WTC11 (cell line): ENCODE results near the gene LOXL1. TPM values are rescaled to one million over a fixed set of nuclear protein-coding genes. Genes with fewer than 3 reads are reported as not detected.

Experiments
- ATAC-seq: fragments of 200-7000 bp; cut with Tn5 transposase; 2 replicates; pipeline ENCODE4 v1.10.0; 2021; ENCODE audit warnings: mild to moderate bottlenecking, moderate library complexity
- CTCF ChIA-PET: fragments of 300-600 bp; sonication (Branson Sonifier 250); formaldehyde crosslinking; loops from one replicate; lab custom pipeline; 2021; ENCODE audit warnings: antibody characterized with exemption; lab: Charles Lee
- POLR2A ChIA-PET: fragments of 350-600 bp; sonication (Branson Sonifier 250); formaldehyde crosslinking; loops from one replicate; lab custom pipeline; 2021; ENCODE audit warnings: antibody characterized with exemption; lab: Charles Lee
- DNase-seq: peaks from one replicate; pipeline ENCODE4 v3.0.0; 2021; ENCODE audit warnings: low spot score
- H3K27ac Mint-ChIP-seq: 2 replicates; pipeline ENCODE4 v1.8.0; 2021; ENCODE audit warnings: mixed read lengths
- H3K27me3 Mint-ChIP-seq: 2 replicates; pipeline ENCODE4 v1.8.0; 2021; ENCODE audit warnings: low read depth, mild to moderate bottlenecking, moderate library complexity, mixed read lengths
- H3K36me3 Mint-ChIP-seq: 2 replicates; pipeline ENCODE4 v1.8.0; 2021; ENCODE audit warnings: mixed read lengths
- H3K4me1 Mint-ChIP-seq: 2 replicates; pipeline ENCODE4 v1.8.0; 2022; ENCODE audit warnings: mixed read lengths
- H3K4me3 Mint-ChIP-seq: 2 replicates; pipeline ENCODE4 v1.8.0; 2021; ENCODE audit warnings: mild to moderate bottlenecking, moderate library complexity, mixed read lengths
- H3K9me3 Mint-ChIP-seq: 2 replicates; pipeline ENCODE4 v1.8.0; 2021; ENCODE audit warnings: mixed read lengths
- CREB1 ChIP-seq: sonication (generic); formaldehyde crosslinking; IDR thresholded peaks from 2 replicates; pipeline ENCODE4 v1.8.0; 2023; ENCODE audit warnings: mild to moderate bottlenecking, missing genetic modification reagents
- GABPB1 ChIP-seq: sonication (generic); formaldehyde crosslinking; IDR thresholded peaks from 2 replicates; pipeline ENCODE4 v1.8.1; 2023; ENCODE audit warnings: mild to moderate bottlenecking, missing genetic modification reagents
- IRF1 ChIP-seq: sonication (generic); formaldehyde crosslinking; IDR thresholded peaks from 2 replicates; pipeline ENCODE4 v1.8.0; 2023; ENCODE audit warnings: missing genetic modification reagents
- IRF2 ChIP-seq: sonication (generic); formaldehyde crosslinking; IDR thresholded peaks from 2 replicates; pipeline ENCODE4 v1.8.0; 2022; ENCODE audit warnings: low read depth, missing genetic modification reagents, borderline replicate concordance
- MXD4 ChIP-seq: fragments of 250-450 bp; sonication (Bioruptor Pico); IDR thresholded peaks from 2 replicates; pipeline ENCODE4 v1.8.0; 2021; ENCODE audit warnings: mild to moderate bottlenecking, moderate library complexity, borderline replicate concordance
- NFYB ChIP-seq: sonication (generic); formaldehyde crosslinking; conservative IDR thresholded peaks from 2 replicates; pipeline ENCODE4 v1.8.0; 2022; ENCODE audit warnings: low read depth, missing genetic modification reagents
- SMAD4 ChIP-seq: sonication (generic); formaldehyde crosslinking; IDR thresholded peaks from 2 replicates; pipeline ENCODE4 v1.8.0; 2022; ENCODE audit warnings: mild to moderate bottlenecking, missing genetic modification reagents
- SOX15 ChIP-seq: fragments of 250-450 bp; sonication (Bioruptor Pico); IDR thresholded peaks from 2 replicates; pipeline ENCODE4 v1.9.0; 2021; ENCODE audit warnings: mild to moderate bottlenecking
- TCF7 ChIP-seq: sonication (generic); formaldehyde crosslinking; IDR thresholded peaks from 2 replicates; pipeline ENCODE4 v1.8.0; 2022; ENCODE audit warnings: mild to moderate bottlenecking, low read depth, missing genetic modification reagents, moderate library complexity
- TEAD4 ChIP-seq: sonication (generic); formaldehyde crosslinking; IDR thresholded peaks from 2 replicates; pipeline ENCODE4 v1.8.0; 2022; ENCODE audit warnings: mild to moderate bottlenecking, missing genetic modification reagents
- ZMAT4 ChIP-seq: fragments of 250-450 bp; sonication (Bioruptor Pico); IDR thresholded peaks from 2 replicates; pipeline ENCODE4 v1.9.0; 2021; ENCODE audit warnings: mild to moderate bottlenecking
- ZNF121 ChIP-seq: sonication (generic); formaldehyde crosslinking; IDR thresholded peaks from 2 replicates; pipeline ENCODE4 v1.8.0; 2023; ENCODE audit warnings: missing genetic modification reagents
- ZNF317 ChIP-seq: sonication (generic); formaldehyde crosslinking; IDR thresholded peaks from 2 replicates; pipeline ENCODE4 v1.8.1; 2023; ENCODE audit warnings: low read depth, mild to moderate bottlenecking, moderate library complexity, missing genetic modification reagents, borderline replicate concordance
- ZNF423 ChIP-seq: fragments of 250-450 bp; sonication (Bioruptor Pico); IDR thresholded peaks from 2 replicates; pipeline ENCODE4 v2.1.2; 2022; ENCODE audit warnings: mild to moderate bottlenecking, moderate library complexity
- ZNF425 ChIP-seq: fragments of 250-450 bp; sonication (Bioruptor Pico); conservative IDR thresholded peaks from 2 replicates; pipeline ENCODE4 v1.9.0; 2021; ENCODE audit warnings: mild to moderate bottlenecking
- total RNA-seq: library from RNA; stranded (reverse); gene quantifications from 3 replicates; pipeline ENCODE4 v1.2.3, GENCODE V29; 2021
- TF ChIP-seq, protein P1 (sequence below): sonication (generic); formaldehyde crosslinking; IDR thresholded peaks from 2 replicates; pipeline ENCODE4 v1.8.0; 2023; ENCODE audit warnings: missing genetic modification reagents, mild to moderate bottlenecking, borderline replicate concordance

LOXL1 gene
- total RNA-seq, 1 experiment from 2014 or later: 10.6 TPM

- H3K4me1 Mint-ChIP-seq: peaks cover 65% of the 10 kb centered on the region
- H3K36me3 Mint-ChIP-seq: no peaks in the 10 kb centered on the region
- no peak for ATAC-seq
- DNase-seq: no peak
- ChIA-PET POLR2A (no interaction called here), CTCF (interaction anchor here (1.0 to 5.2 kb wide), 7 partner anchors 11 to 220 kb away, joined by 4 to 43 read pairs (median 11); partner anchors contain the start of gene TBC1D21)
- H3K4me3 Mint-ChIP-seq: peak overlapping the region; percentile 16; the same call in 1 of the 2 replicates
- peaks cover 11% of the 10 kb centered on the region for H3K27me3 Mint-ChIP-seq
- TF ChIP-seq, protein P1, sequence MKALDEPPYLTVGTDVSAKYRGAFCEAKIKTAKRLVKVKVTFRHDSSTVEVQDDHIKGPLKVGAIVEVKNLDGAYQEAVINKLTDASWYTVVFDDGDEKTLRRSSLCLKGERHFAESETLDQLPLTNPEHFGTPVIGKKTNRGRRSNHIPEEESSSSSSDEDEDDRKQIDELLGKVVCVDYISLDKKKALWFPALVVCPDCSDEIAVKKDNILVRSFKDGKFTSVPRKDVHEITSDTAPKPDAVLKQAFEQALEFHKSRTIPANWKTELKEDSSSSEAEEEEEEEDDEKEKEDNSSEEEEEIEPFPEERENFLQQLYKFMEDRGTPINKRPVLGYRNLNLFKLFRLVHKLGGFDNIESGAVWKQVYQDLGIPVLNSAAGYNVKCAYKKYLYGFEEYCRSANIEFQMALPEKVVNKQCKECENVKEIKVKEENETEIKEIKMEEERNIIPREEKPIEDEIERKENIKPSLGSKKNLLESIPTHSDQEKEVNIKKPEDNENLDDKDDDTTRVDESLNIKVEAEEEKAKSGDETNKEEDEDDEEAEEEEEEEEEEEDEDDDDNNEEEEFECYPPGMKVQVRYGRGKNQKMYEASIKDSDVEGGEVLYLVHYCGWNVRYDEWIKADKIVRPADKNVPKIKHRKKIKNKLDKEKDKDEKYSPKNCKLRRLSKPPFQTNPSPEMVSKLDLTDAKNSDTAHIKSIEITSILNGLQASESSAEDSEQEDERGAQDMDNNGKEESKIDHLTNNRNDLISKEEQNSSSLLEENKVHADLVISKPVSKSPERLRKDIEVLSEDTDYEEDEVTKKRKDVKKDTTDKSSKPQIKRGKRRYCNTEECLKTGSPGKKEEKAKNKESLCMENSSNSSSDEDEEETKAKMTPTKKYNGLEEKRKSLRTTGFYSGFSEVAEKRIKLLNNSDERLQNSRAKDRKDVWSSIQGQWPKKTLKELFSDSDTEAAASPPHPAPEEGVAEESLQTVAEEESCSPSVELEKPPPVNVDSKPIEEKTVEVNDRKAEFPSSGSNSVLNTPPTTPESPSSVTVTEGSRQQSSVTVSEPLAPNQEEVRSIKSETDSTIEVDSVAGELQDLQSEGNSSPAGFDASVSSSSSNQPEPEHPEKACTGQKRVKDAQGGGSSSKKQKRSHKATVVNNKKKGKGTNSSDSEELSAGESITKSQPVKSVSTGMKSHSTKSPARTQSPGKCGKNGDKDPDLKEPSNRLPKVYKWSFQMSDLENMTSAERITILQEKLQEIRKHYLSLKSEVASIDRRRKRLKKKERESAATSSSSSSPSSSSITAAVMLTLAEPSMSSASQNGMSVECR (CRISPR knock-in tag): no peak
- TF ChIP-seq SOX15 (CRISPR knock-in tag) (no peak), ZNF423 (CRISPR knock-in tag) (peak; percentile 97), TCF7 (CRISPR knock-in tag) (no peak), ZNF121 (no peak), NFYB (CRISPR knock-in tag) (no peak)
- H3K27ac Mint-ChIP-seq: no peak overlapping the region
- no peaks in the 10 kb centered on the region for H3K9me3 Mint-ChIP-seq
These were observed 1.9 kb upstream of the LOXL1 start for GRCh38 chr15:73924171-73924921.

GRCh38 chr15:73925848-73926218, 429 bp upstream of the LOXL1 start:
- Mint-ChIP-seq H3K4me1 (peaks cover 57% of the 10 kb centered on the region), H3K4me3 (peak overlapping the region; percentile 63), H3K27ac (no peak overlapping the region; the same call in 1 of the 2 replicates), H3K9me3 (no peaks in the 10 kb centered on the region), H3K27me3 (peaks cover 11% of the 10 kb centered on the region), H3K36me3 (no peaks in the 10 kb centered on the region)
- ATAC-seq: no peak
- ChIA-PET POLR2A (interaction anchor here (0.6 kb wide), 1 partner anchor 229 kb away, joined by 5 read pairs; no protein-coding TSS in a partner anchor), CTCF (interaction anchor here (0.6 to 5.2 kb wide), 12 partner anchors 10 to 395 kb away, joined by 3 to 61 read pairs (median 14); partner anchors contain the start of genes ISLR2, PML and TBC1D21)
- DNase-seq: no peak
- TF ChIP-seq CREB1 (CRISPR knock-in tag): no peak
- TF ChIP-seq TEAD4: no peak
- no peak for TF ChIP-seq NFYB (CRISPR knock-in tag)
- TF ChIP-seq GABPB1: no peak
- TF ChIP-seq MXD4 (CRISPR knock-in tag): no peak
- no peak for TF ChIP-seq ZMAT4 (CRISPR knock-in tag)
- TF ChIP-seq SMAD4: no peak
- TF ChIP-seq ZNF317 (CRISPR knock-in tag): no peak
- no peak for TF ChIP-seq ZNF425 (CRISPR knock-in tag)
- TF ChIP-seq IRF1 (CRISPR knock-in tag): no peak
- no peak for TF ChIP-seq IRF2
